HCT116 (cell line): ENCODE measurements around the gene LRP1B. TPM values are rescaled to one million over a fixed set of nuclear protein-coding genes. Genes with fewer than 3 reads are reported as not detected.

Experiments used
- ATAC-seq: fragments of 200-7000 bp; cut with Tn5 transposase; 2 replicates; pipeline ENCODE4 v1.9.1; 2020; ENCODE audit warnings: mild to moderate bottlenecking, moderate library complexity
- BruUV-seq: library from RNA; stranded (reverse); fragments of 400-500 nt; replicated peaks from 2 replicates; lab custom pipeline; 2021; lab: Mats Ljungman, UMichigan
- CTCF ChIA-PET: fragments of 300-600 bp; sonication (Branson Sonifier 250); formaldehyde crosslinking; loops from one replicate; lab custom pipeline; 2021; ENCODE audit warnings: antibody characterized with exemption; lab: Charles Lee
- POLR2A ChIA-PET: fragments of 300-600, 350-600 bp; sonication (Branson Sonifier 250); formaldehyde crosslinking; loops from one replicate; lab custom pipeline; 2021; ENCODE audit warnings: antibody characterized with exemption; lab: Charles Lee
- RAD21 ChIA-PET, 2 experiments: fragments of 300-600 bp; sonication (Branson Sonifier 250); formaldehyde crosslinking; loops; one replicate each; lab custom pipeline; 2023; ENCODE audit warnings: low total read pairs in 2 of 2; ENCODE audit not compliant: uncharacterized antibody in 2 of 2, unreplicated experiment in 2 of 2, low non-redundant PET in 1 of 2; lab: Charles Lee
- DNase-seq: peaks from one replicate; pipeline ENCODE4 v3.0.0-alpha.2; 2010; ENCODE audit warnings: low read depth, low spot score
- H2AFZ ChIP-seq: fragments of 200-600 bp; shearing (Covaris generic), sonication (generic); 2 replicates; pipeline ENCODE4 v1.6.1; 2017; ENCODE audit warnings: low read depth, mixed run types, mixed read lengths, antibody characterized with exemption, low read length; ENCODE audit not compliant: poor library complexity, severe bottlenecking
- H3K27ac ChIP-seq: 2 replicates; pipeline ENCODE4 v1.5.1; 2012; ENCODE audit warnings: low read depth, low read length
- H3K27me3 ChIP-seq: fragments of 200-600 bp; sonication (generic); 2 replicates; pipeline ENCODE4 v1.6.1; 2016; ENCODE audit warnings: mixed run types, low read length, mixed read lengths; ENCODE audit not compliant: insufficient read depth
- H3K36me3 ChIP-seq, 2 experiments: fragments of 200-500 bp in 1 of 2; fragments of 200-600 bp in 1 of 2; sonication (Bioruptor generic) in 1 of 2; sonication (generic) in 1 of 2; 2 replicates each; pipeline versions ENCODE4 v1.5.1 to v1.6.1; 2014 to 2016; ENCODE audit warnings: low read length in 2 of 2, inconsistent platforms in 1 of 2, mixed read lengths in 1 of 2, mixed run types in 1 of 2; ENCODE audit not compliant: insufficient read depth in 2 of 2, control insufficient read depth in 1 of 2
- H3K4me1 ChIP-seq, 2 experiments: fragments of 200-600 bp in 1 of 2; sonication (generic) in 1 of 2; 2 replicates each; pipeline versions ENCODE4 v1.5.1 to v1.6.1; 2012 to 2017; ENCODE audit warnings: low read length in 2 of 2, inconsistent platforms in 1 of 2, mild to moderate bottlenecking in 1 of 2, mixed read lengths in 1 of 2, mixed run types in 1 of 2, moderate library complexity in 1 of 2; ENCODE audit not compliant: insufficient read depth in 2 of 2, control insufficient read depth in 1 of 2
- H3K4me2 ChIP-seq: fragments of 200-600 bp; sonication (generic); 2 replicates; pipeline ENCODE4 v1.6.1; 2017; ENCODE audit warnings: mixed run types, low read length, mixed read lengths
- H3K4me3 ChIP-seq, 2 experiments: fragments of 200-600 bp in 1 of 2; sonication (generic) in 1 of 2; replicated peaks in 1 of 2; 2 replicates each; pipeline ENCODE4 v1.5.1; 2011 to 2016; ENCODE audit warnings: low read length in 2 of 2, control low read depth in 1 of 2, low read depth in 1 of 2, mild to moderate bottlenecking in 1 of 2, mixed read lengths in 1 of 2, mixed run types in 1 of 2
- H3K79me2 ChIP-seq: fragments of 200-600 bp; sonication (generic); 2 replicates; pipeline ENCODE4 v1.6.1; 2017; ENCODE audit warnings: mild to moderate bottlenecking, mixed run types, low read length, moderate library complexity, mixed read lengths; ENCODE audit not compliant: insufficient read depth
- H3K9ac ChIP-seq: fragments of 200-600 bp; sonication (generic); 2 replicates; pipeline ENCODE4 v1.6.1; 2016; ENCODE audit warnings: low read length, mixed read lengths
- H3K9me2 ChIP-seq: fragments of 200-600 bp; sonication (generic), shearing (Covaris generic); 2 replicates; pipeline ENCODE4 v1.6.1; 2017; ENCODE audit warnings: mixed run types, mild to moderate bottlenecking, moderate library complexity; ENCODE audit not compliant: insufficient read depth
- H3K9me3 ChIP-seq, 2 experiments: fragments of 200-500 bp in 1 of 2; fragments of 200-600 bp in 1 of 2; sonication (Bioruptor generic) in 1 of 2; sonication (generic) in 1 of 2; 2 replicates each; pipeline ENCODE4 v1.6.1; 2014 to 2017; ENCODE audit warnings: low read length in 2 of 2, mixed read lengths in 2 of 2, inconsistent platforms in 1 of 2, low read depth in 1 of 2, mild to moderate bottlenecking in 1 of 2, mixed run types in 1 of 2, moderate library complexity in 1 of 2; ENCODE audit not compliant: control insufficient read depth in 1 of 2, insufficient read depth in 1 of 2
- H4K20me1 ChIP-seq: fragments of 200-600 bp; sonication (generic), shearing (Covaris generic); 2 replicates; pipeline ENCODE4 v1.6.1; 2017; ENCODE audit warnings: mixed run types, mild to moderate bottlenecking, moderate library complexity; ENCODE audit not compliant: insufficient read depth
- ATF3 ChIP-seq: IDR thresholded peaks from 2 replicates; pipeline ENCODE4 v1.6.1; 2012
- CEBPB ChIP-seq: IDR thresholded peaks from 2 replicates; pipeline ENCODE4 v1.6.1; 2012; ENCODE audit warnings: low read depth
- CTCF ChIP-seq, 3 experiments: fragments of 200-600 bp in 1 of 3; sonication (generic) in 1 of 3; IDR thresholded peaks in 2 of 3; conservative IDR thresholded peaks in 1 of 3; 2 replicates each; pipeline ENCODE4 v1.5.1; 2012 to 2017; ENCODE audit warnings: low read depth in 2 of 3, low read length in 2 of 3, antibody characterized with exemption in 1 of 3, borderline replicate concordance in 1 of 3, control low read depth in 1 of 3, mild to moderate bottlenecking in 1 of 3, mixed read lengths in 1 of 3, mixed run types in 1 of 3, moderate library complexity in 1 of 3; ENCODE audit not compliant: insufficient read depth in 1 of 3
- ELF1 ChIP-seq: IDR thresholded peaks from 2 replicates; pipeline ENCODE4 v1.6.1; 2012; ENCODE audit warnings: low read depth, borderline replicate concordance
- EZH2 ChIP-seq: fragments of 200-600 bp; sonication (generic); IDR thresholded peaks from 2 replicates; pipeline ENCODE4 v1.6.1; 2017; ENCODE audit warnings: antibody characterized with exemption, mixed run types
- FOSL1 ChIP-seq: IDR thresholded peaks from 2 replicates; pipeline ENCODE4 v1.6.1; 2012; ENCODE audit warnings: low read depth
- JUND ChIP-seq: IDR thresholded peaks from 2 replicates; pipeline ENCODE4 v1.6.1; 2012
- MAX ChIP-seq: IDR thresholded peaks from 2 replicates; pipeline ENCODE4 v1.6.1; 2012
- POLR2AphosphoS5 ChIP-seq: IDR thresholded peaks from 2 replicates; pipeline ENCODE4 v1.6.1; 2011; ENCODE audit warnings: mild to moderate bottlenecking, low read depth, low read length, moderate library complexity
- RAD21 ChIP-seq: IDR thresholded peaks from 2 replicates; pipeline ENCODE4 v1.6.1; 2012; ENCODE audit warnings: low read depth, mild to moderate bottlenecking
- REST ChIP-seq: IDR thresholded peaks from 2 replicates; pipeline ENCODE4 v1.6.1; 2012; ENCODE audit warnings: low read depth
- SIN3A ChIP-seq: IDR thresholded peaks from 2 replicates; pipeline ENCODE4 v1.6.1; 2012; ENCODE audit warnings: low read depth
- SP1 ChIP-seq: IDR thresholded peaks from 2 replicates; pipeline ENCODE4 v1.6.1; 2012; ENCODE audit warnings: low read depth
- SRF ChIP-seq: IDR thresholded peaks from 2 replicates; pipeline ENCODE4 v1.6.1; 2012; ENCODE audit warnings: low read depth
- ZFX ChIP-seq: fragments of 450-650 bp; IDR thresholded peaks from 2 replicates; pipeline ENCODE4 v1.6.1; 2017
- ZNF274 ChIP-seq: fragments of 200-500 bp; sonication (Bioruptor generic); IDR thresholded peaks from 2 replicates; pipeline ENCODE4 v1.6.1; 2014; ENCODE audit warnings: mild to moderate bottlenecking, low read depth, low read length, inconsistent platforms
- intact Hi-C: fragments of 100-400 bp; cut with micrococcal nuclease; formaldehyde crosslinking; loops from 2 replicates; pipeline ENCODE4 v1.10.0; 2022
- total RNA-seq: library from RNA; stranded (reverse); gene quantifications from one replicate; pipeline ENCODE4 v1.2.1, GENCODE V29; 2021; ENCODE audit not compliant: unreplicated experiment

The LRP1B gene
- total RNA-seq, 1 experiment from 2014 or later: 0.34 TPM

- TF ChIP-seq CEBPB: no peak
- TF ChIP-seq FOSL1: no peak
- no peak for TF ChIP-seq ELF1
- TF ChIP-seq EZH2: no peak
- no peak for TF ChIP-seq JUND
- no peak for TF ChIP-seq RAD21
- TF ChIP-seq SIN3A: no peak
- Histone ChIP-seq H2AFZ (no peak overlapping the region), H3K27ac (no peak overlapping the region), H3K27me3 (no peaks in the 10 kb centered on the region), H3K4me1 (no peaks in the 10 kb centered on the region), H4K20me1 (no peaks in the 10 kb centered on the region), H3K9me2 (no peaks in the 10 kb centered on the region), H3K4me3 (no peak overlapping the region), H3K79me2 (no peaks in the 10 kb centered on the region), H3K36me3 (no peaks in the 10 kb centered on the region), H3K9me3 (no peaks in the 10 kb centered on the region), H3K9ac (no peak overlapping the region), H3K4me2 (no peak overlapping the region)
- intact Hi-C loops: no loop called here
- POLR2A ChIA-PET: no interaction called here
- no peak for DNase-seq
- CTCF ChIA-PET: no interaction called here
- ATAC-seq: no peak
- no TSS peak for BruUV-seq
- RAD21 ChIA-PET: no interaction called here
Measured at GRCh38 chr2:140542627-140543026, 1588.2 kb downstream of the LRP1B start.

GRCh38 chr2:140539242-140539875, 1591.5 kb downstream of the LRP1B start:
- no peak overlapping the region for H3K4me3 ChIP-seq
- no peak for ATAC-seq
- no peak overlapping the region for H3K27ac ChIP-seq
- no peaks in the 10 kb centered on the region for H3K79me2 ChIP-seq
- BruUV-seq: no TSS peak
- no peak overlapping the region for H3K9ac ChIP-seq
- no peaks in the 10 kb centered on the region for H3K9me2 ChIP-seq
- H3K27me3 ChIP-seq: no peaks in the 10 kb centered on the region
- no peaks in the 10 kb centered on the region for H4K20me1 ChIP-seq
- TF ChIP-seq SP1 (no peak), SRF (no peak), ATF3 (no peak), REST (no peak), POLR2AphosphoS5 (no peak), MAX (no peak), SIN3A (no peak), ZNF274 (no peak), ZFX (no peak), CTCF (IDR thresholded peaks at IDR 0.05 in 2 of 3, conservative IDR thresholded peaks at IDR 0.05 in 1 of 3; ENCODE audit: borderline replicate concordance in 1 of 3, insufficient read depth in 1 of 3, low read depth in 2 of 3, low read length in 2 of 3) (no peak)
- no peaks in the 10 kb centered on the region for H3K36me3 ChIP-seq
- no peak overlapping the region for H2AFZ ChIP-seq
- POLR2A ChIA-PET: no interaction called here
- RAD21 ChIA-PET: no interaction called here
- DNase-seq: no peak
- CTCF ChIA-PET: no interaction called here
- intact Hi-C loops: no loop called here
- no peaks in the 10 kb centered on the region for H3K9me3 ChIP-seq
- no peak overlapping the region for H3K4me2 ChIP-seq
- no peaks in the 10 kb centered on the region for H3K4me1 ChIP-seq
